Stomach (tissue), 9 donors: ENCODE measurements around the gene LILRB3. TPM values are rescaled to one million over a fixed set of nuclear protein-coding genes. Genes with fewer than 3 reads are reported as not detected.
"Not testable (repeated sequence)": the region's sequence is repeated elsewhere in the genome, so short reads cannot be mapped to it uniquely, and the experiment has no call there.

Source experiments
- DNase-seq, 2 donors: peaks; one replicate each; pipeline versions ENCODE4 v3.0.0 to v3.0.0-alpha.2; 2013 to 2019
- H3K27ac ChIP-seq, 5 donors: fragments of 200-600 bp in 4 of 5; sonication (generic) in 4 of 5; one replicate each; pipeline ENCODE4 v1.5.1; 2013 to 2019; ENCODE audit warnings: mild to moderate bottlenecking in 1 of 5, moderate library complexity in 1 of 5
- H3K27me3 ChIP-seq, 3 donors: fragments of 200-600 bp; sonication (generic); one replicate each; pipeline ENCODE4 v1.5.1; 2017 to 2019; ENCODE audit warnings: mixed run types in 1 of 3
- H3K36me3 ChIP-seq, 4 donors: fragments of 200-600 bp; sonication (generic); 1 replicate in 3 of 4; 2 replicates in 1 of 4; pipeline ENCODE4 v1.5.1; 2016 to 2019
- H3K4me1 ChIP-seq, 4 donors: fragments of 200-600 bp; sonication (generic); one replicate each; pipeline ENCODE4 v1.5.1; 2016 to 2019
- H3K4me3 ChIP-seq, 4 donors: fragments of 200-600 bp; sonication (generic) in 3 of 4; one replicate each; pipeline ENCODE4 v1.5.1; 2016 to 2019; ENCODE audit warnings: mild to moderate bottlenecking in 1 of 4
- H3K9me3 ChIP-seq, 4 donors: fragments of 200-600 bp; sonication (generic); one replicate each; pipeline ENCODE4 v1.5.1; 2016 to 2019
- CTCF ChIP-seq, 7 experiments: fragments of 450-650 bp in 4 of 7; fragments of 200-600 bp in 3 of 7; sonication (generic) in 3 of 7; IDR thresholded peaks; one replicate each; pipeline ENCODE4 v1.5.1; 2016 to 2019; ENCODE audit warnings: antibody characterized with exemption in 7 of 7, control low read depth in 2 of 7, mild to moderate bottlenecking in 1 of 7
- EP300 ChIP-seq: sonication (generic); formaldehyde crosslinking; IDR thresholded peaks from one replicate; pipeline ENCODE4 v1.6.1; 2017; ENCODE audit warnings: antibody characterized with exemption
- POLR2A ChIP-seq, 4 donors: fragments of 450-650 bp; IDR thresholded peaks; one replicate each; pipeline ENCODE4 v1.6.1; 2016; ENCODE audit warnings: antibody characterized with exemption in 4 of 4, control low read depth in 2 of 4, mild to moderate bottlenecking in 1 of 4, moderate library complexity in 1 of 4
- POLR2AphosphoS5 ChIP-seq, 3 donors: sonication (generic); formaldehyde crosslinking; IDR thresholded peaks; one replicate each; pipeline ENCODE4 v1.6.1; 2016; ENCODE audit warnings: antibody characterized with exemption in 3 of 3
- WGBS, 5 donors: extraction: QIAGEN DNeasy Blood & Tissue Kit in 3 of 5; methylation state at CpG; one replicate each; pipeline versions ENCODE4 v1.1.5 to v1.1.7; 2013 to 2018; 5-methylcytosine and 5-hydroxymethylcytosine counted together
- intact Hi-C: fragments of 100-400 bp; cut with DNase I; formaldehyde crosslinking; loops from one replicate; pipeline ENCODE4 v1.15.1; 2023; ENCODE audit warnings: low total_unique reads
- polyA plus RNA-seq, 3 donors: library from polyadenylated mRNA; stranded (reverse); fragments of 200-250 nt; gene quantifications; one replicate each; pipeline ENCODE4 v1.2.3, GENCODE V29; 2013
- total RNA-seq, 5 donors: library from RNA; depleted of rRNA; stranded (reverse); fragments of >200 nt; gene quantifications; one replicate each; pipeline versions ENCODE4 v1.1.0 to v1.2.3, GENCODE V29; 2014 to 2016
- donor health status: healthy with polysubstance abuse.
- donor health status: Bipolar disorder and iron deficiency.
- donor health status: healthy.

Gene LILRB3
- total and polyA plus RNA-seq, 8 donors = 0.89 to 74.7 (median 2.5) TPM; not detected in 1

GRCh38 chr19:54188215-54188871, 34.5 kb downstream of the LILRB3 start:
- Histone ChIP-seq H3K27me3 (no peaks in the 10 kb centered on the region), H3K9me3 (no peaks in the 10 kb centered on the region), H3K36me3 (peaks cover 14 to 29% (median 22%) of the 10 kb centered on the region in 4 donors), H3K4me1 (peaks cover 28 to 45% (median 40%) of the 10 kb centered on the region in 4 donors), H3K4me3 (peak overlapping the region; percentile 75 to 93 (median 84)), H3K27ac (peak overlapping the region; percentile 97 to 99 (median 99))
- intact Hi-C loops = no loop called here
- DNase-seq = peak in 1 of 2 donors; percentile 47
- no peak for TF ChIP-seq EP300
- 13 to 25% (median 19%) methylated on average over 12 of the region's 12 CpGs for WGBS, 5 donors

- DNase-seq = peak; percentile 59 to 91
- intact Hi-C loops = no loop called here
- H3K4me3 ChIP-seq = no peak overlapping the region
- H3K27me3 ChIP-seq = no peaks in the 10 kb centered on the region
- no peaks in the 10 kb centered on the region for H3K9me3 ChIP-seq
- TF ChIP-seq POLR2A (IDR thresholded peaks at IDR 0.05) (no peak), POLR2AphosphoS5 (IDR thresholded peaks at IDR 0.05) (peak in 1 of 3 donors; percentile 18)
- peak overlapping the region; percentile 26 to 99 (median 97) for H3K27ac ChIP-seq
- peaks cover 14 to 27% (median 21%) of the 10 kb centered on the region in 4 donors for H3K36me3 ChIP-seq
- H3K4me1 ChIP-seq = peaks cover 22 to 34% (median 30%) of the 10 kb centered on the region in 4 donors
- 40 to 73% (median 59%) methylated on average over 10 to 11 of the region's 11 CpGs for WGBS, 5 donors
These were observed 35.8 kb downstream of the LILRB3 start for GRCh38 chr19:54186934-54187381.

GRCh38 chr19:54186351-54186750, 36.5 kb downstream of the LILRB3 start:
- intact Hi-C loops = no loop called here
- Histone ChIP-seq H3K27ac (peak overlapping the region in 4 of 5 donors; percentile 26 to 97 (median 56)), H3K27me3 (no peaks in the 10 kb centered on the region), H3K36me3 (peaks cover 14 to 28% (median 21%) of the 10 kb centered on the region in 4 donors), H3K4me3 (no peak overlapping the region), H3K4me1 (peaks cover 18 to 28% (median 24%) of the 10 kb centered on the region in 4 donors), H3K9me3 (no peaks in the 10 kb centered on the region)
- no peak for DNase-seq
- 82 to 96% (median 86%) methylated on average over 7 to 8 of the region's 8 CpGs for WGBS, 5 donors
- TF ChIP-seq CTCF (IDR thresholded peaks at IDR 0.05) (no peak), POLR2A (IDR thresholded peaks at IDR 0.05) (no peak), POLR2AphosphoS5 (IDR thresholded peaks at IDR 0.05) (no peak), EP300 (no peak)

GRCh38 chr19:54183431-54183830, 39.4 kb downstream of the LILRB3 start:
- no peak overlapping the region for H3K4me3 ChIP-seq
- TF ChIP-seq POLR2AphosphoS5 (IDR thresholded peaks at IDR 0.05) (no peak), CTCF (IDR thresholded peaks at IDR 0.05) (no peak), EP300 (no peak), POLR2A (IDR thresholded peaks at IDR 0.05) (no peak)
- DNase-seq = no peak
- no peak overlapping the region for H3K27ac ChIP-seq
- peaks cover 14 to 32% (median 23%) of the 10 kb centered on the region in 4 donors for H3K4me1 ChIP-seq
- 88 to 92% (median 89%) methylated on average over 6 to 11 of the region's 11 CpGs for WGBS, 5 donors
- intact Hi-C loops = no loop called here
- peaks cover 16 to 57% (median 47%) of the 10 kb centered on the region in 4 donors for H3K36me3 ChIP-seq
- no peaks in the 10 kb centered on the region for H3K9me3 ChIP-seq
- H3K27me3 ChIP-seq = no peaks in the 10 kb centered on the region

GRCh38 chr19:54181894-54182293, 40.9 kb downstream of the LILRB3 start:
- H3K27ac ChIP-seq, intact Hi-C loops, H3K9me3 ChIP-seq, DNase-seq, H3K27me3 ChIP-seq, H3K4me3 ChIP-seq: not testable (repeated sequence)
- Histone ChIP-seq H3K4me1 (peaks cover 2 to 17% (median 10%) of the 10 kb centered on the region in 4 donors), H3K36me3 (peaks cover 12 to 60% (median 51%) of the 10 kb centered on the region in 4 donors)
- WGBS, 5 donors = 84 to 94% (median 90%) methylated on average over 3 of the region's 3 CpGs

GRCh38 chr19:54180691-54181091, 42.1 kb downstream of the LILRB3 start:
- DNase-seq = no peak
- H3K9me3 ChIP-seq = no peaks in the 10 kb centered on the region
- WGBS, 5 donors = 90 to 95% (median 94%) methylated on average over 32 to 37 of the region's 37 CpGs
- no peak overlapping the region for H3K27ac ChIP-seq
- peaks cover 9 to 64% (median 53%) of the 10 kb centered on the region in 4 donors for H3K36me3 ChIP-seq
- intact Hi-C loops = no loop called here
- no peaks in the 10 kb centered on the region for H3K27me3 ChIP-seq
- no peak overlapping the region for H3K4me3 ChIP-seq
- H3K4me1 ChIP-seq = peaks cover 0 to 14% (median 6%) of the 10 kb centered on the region in 4 donors
- TF ChIP-seq POLR2AphosphoS5 (IDR thresholded peaks at IDR 0.05) (no peak), EP300 (no peak), POLR2A (IDR thresholded peaks at IDR 0.05) (no peak), CTCF (IDR thresholded peaks at IDR 0.05) (no peak)
